Stimulated activated CD8-positive, alpha-beta memory T cell treated with anti-CD3 and anti-CD28 coated beads, Interleukin-15, amount 100 ng/mL, for 1 hour (primary cell): ENCODE results near the gene FGF19.
"Not testable (repeated sequence)": the region's sequence is repeated elsewhere in the genome, so short reads cannot be mapped to it uniquely, and the experiment has no call there.

Experiments
- DNase-seq: peaks from one replicate; pipeline ENCODE4 v3.0.0-alpha.2; 2020; ENCODE audit warnings: low read depth

FGF19 gene

GRCh38 chr11:69695995-69696394 lies 7.8 kb downstream of the FGF19 start:
- DNase-seq = not testable (repeated sequence)

DNA sequence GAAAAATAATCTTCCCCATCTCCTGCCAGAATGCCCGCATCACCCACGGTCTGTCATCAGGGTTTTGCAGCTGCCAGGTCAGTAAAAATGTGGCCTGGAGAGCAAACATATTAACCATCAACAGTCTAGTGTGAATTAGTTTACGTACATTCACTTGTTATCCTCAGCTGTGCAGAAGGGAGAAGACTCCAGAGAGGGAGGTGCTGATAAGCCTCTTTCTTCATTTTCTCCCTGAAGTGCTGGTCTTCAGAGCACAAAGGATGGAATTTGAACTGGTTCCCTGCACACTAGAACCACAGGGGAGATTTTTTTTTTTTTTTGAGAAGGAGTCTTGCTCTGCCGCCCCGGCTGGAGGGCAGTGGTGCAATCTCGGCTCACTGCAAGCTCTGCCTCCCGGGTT lies 8.2 kb downstream of the FGF19 start:
- DNase-seq = no peak

DNA sequence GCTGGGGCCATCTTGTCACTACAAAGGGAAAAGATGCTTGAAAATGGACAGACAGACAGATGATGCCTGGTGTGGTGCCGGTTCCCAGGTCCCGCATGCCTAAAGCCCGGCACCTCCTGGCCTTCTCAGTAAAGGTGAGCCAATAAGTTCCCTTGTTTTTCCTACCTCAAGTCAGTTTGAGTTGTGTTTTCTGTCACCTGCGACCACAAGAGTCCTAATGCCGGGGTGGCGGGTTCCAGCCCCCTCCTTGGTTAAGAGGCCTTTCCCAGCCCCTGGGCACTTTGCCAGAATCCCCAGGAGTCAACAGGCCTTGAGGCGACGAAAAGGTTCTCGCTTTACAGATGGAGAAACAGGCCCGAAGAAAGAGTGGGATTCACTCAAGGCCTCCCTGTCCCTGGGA lies 9.0 kb downstream of the FGF19 start:
- no peak for DNase-seq

DNA sequence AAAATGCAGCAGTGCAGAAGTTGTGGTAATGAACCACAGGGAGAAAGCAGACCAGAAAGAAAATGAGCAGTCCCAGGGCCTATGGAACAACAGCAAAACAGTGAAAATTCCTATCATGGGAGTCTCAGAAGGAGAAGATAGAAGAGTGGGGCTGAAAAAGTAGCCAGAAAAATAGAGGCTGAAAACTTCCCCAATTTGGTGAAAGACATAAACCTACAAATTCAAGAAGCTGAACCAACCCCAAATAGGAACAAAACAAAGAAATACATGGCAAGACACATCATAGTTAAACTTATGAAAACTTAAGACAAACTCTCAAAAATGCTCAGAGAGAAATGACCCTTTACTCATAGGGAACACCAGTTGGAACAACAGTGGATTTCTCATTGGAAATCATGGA lies 11.4 kb downstream of the FGF19 start:
- DNase-seq = no peak

- DNase-seq = no peak
Observed at GRCh38 chr11:69691463-69691862, 12.4 kb downstream of the FGF19 start.

GRCh38 chr11:69689484-69690319 lies 14.1 kb downstream of the FGF19 start:
- DNase-seq = no peak

DNA sequence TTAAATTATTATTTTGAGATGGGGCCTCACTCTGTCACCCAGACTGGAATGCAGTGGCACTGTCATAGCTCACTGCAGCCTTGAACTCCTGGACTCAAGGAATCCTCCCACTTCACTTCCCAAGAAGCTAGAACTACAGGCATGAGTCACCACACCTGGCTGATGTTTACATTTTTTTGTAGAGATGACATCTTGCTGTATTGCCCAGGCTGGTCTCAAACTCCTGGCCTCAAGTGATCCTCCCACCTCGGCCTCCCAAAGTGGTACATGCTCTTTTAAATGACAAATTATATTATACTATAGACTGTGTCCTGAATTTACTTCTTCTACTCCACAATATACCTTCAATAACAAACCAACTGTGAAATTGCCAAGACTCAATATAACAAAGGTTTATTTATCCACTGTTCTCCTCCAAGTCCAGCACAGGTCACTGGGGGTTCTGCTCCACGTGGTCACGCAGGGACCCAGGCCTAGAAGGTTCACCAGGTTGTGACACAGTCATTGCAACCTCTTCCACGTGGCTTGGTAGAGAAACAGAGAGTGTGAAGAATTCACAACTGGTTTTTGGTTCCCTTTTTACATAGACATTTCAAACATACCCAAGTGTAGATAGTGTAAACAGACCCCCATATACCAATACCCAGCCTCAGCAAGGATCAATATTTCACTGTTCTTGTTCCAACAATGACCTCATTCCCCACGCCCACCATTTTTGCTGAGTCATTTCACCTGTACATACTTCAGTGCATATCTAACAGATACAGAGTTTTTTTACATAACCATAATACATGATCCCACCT lies 15.7 kb downstream of the FGF19 start:
- DNase-seq = not testable (repeated sequence)

GRCh38 chr11:69686856-69687255 lies 17.0 kb downstream of the FGF19 start:
- DNase-seq = no peak

GRCh38 chr11:69686452-69686851 lies 17.4 kb downstream of the FGF19 start:
- no peak for DNase-seq

- DNase-seq = no peak
Observed at GRCh38 chr11:69685348-69685747, 18.5 kb downstream of the FGF19 start.

DNA sequence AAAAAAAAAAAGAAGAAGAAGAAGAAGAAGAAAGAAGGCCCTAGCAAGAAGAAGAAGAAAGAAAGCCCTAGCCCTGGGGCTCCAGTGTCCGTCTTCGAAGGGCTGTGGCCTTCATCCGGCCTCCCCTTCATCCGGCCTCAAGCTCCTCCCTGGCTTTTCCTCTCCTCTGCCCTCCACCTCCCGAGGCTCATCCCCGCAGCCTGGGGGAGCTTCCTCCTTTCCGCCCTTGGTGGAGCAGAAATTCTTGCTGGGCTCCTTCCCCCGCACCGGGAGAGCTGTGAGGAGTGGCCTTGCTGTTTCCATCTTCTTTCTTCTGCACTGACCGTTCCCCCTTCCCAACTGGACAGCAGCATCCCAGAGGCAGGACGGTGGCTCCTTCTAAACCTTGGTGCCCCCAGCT lies 19.2 kb downstream of the FGF19 start:
- no peak for DNase-seq

GRCh38 chr11:69683764-69684333 lies 20.0 kb downstream of the FGF19 start:
- DNase-seq = no peak

GRCh38 chr11:69682681-69683326 lies 21.0 kb downstream of the FGF19 start:
- no peak for DNase-seq

DNA sequence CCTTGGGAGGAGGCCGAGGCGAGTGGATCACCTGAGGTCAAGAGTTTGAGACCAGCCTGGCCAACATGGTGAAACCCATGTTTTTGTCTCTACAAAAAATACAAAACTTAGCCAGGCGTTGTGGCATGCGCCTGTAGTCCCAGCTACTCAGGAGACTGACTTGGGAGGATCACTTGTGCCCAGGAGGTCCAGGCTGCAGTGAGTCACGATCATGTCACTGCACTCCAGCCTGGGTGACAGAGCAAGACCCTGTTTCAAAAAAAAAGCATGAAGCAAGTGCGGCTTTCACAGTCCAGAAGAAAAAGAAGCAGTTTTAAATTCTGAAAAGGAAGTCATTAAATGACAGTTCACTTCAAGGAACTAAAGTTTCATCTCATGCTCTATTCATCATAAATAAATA lies 21.6 kb downstream of the FGF19 start:
- DNase-seq = no peak

DNA sequence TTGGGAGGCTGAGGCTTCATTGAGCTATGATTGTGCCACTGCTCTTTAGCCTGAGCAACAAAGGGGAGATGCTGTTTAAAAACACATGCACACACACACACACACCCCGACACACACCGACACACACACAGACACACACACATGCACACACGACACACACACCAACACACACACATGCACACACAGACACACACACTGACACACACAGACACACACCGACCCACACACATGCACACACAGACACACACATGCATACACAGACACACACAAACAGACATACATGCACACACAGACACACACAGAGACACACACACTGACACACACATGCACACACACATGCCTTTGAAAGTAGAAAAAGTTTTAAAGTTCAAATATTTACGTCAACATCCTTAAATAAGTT lies 23.1 kb downstream of the FGF19 start:
- no peak for DNase-seq

DNA sequence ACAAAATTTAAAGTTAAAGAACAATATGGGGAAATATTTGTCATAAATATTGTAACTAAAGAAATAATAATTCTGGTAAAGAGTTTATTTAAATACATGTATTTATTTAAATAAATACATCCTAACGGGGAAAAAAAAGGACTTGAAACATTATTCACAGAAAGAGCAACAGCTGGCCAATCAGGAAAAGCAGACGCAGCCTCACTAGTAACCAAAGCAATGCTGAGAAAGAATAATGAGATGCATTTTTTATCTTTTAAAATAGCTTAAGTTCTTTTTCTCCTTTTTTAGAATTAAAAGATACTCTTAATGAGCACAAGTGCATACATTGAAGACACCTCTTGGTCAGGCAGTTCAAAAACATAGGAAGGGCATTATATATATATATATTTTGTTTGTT lies 26.1 kb downstream of the FGF19 start:
- no peak for DNase-seq

DNA sequence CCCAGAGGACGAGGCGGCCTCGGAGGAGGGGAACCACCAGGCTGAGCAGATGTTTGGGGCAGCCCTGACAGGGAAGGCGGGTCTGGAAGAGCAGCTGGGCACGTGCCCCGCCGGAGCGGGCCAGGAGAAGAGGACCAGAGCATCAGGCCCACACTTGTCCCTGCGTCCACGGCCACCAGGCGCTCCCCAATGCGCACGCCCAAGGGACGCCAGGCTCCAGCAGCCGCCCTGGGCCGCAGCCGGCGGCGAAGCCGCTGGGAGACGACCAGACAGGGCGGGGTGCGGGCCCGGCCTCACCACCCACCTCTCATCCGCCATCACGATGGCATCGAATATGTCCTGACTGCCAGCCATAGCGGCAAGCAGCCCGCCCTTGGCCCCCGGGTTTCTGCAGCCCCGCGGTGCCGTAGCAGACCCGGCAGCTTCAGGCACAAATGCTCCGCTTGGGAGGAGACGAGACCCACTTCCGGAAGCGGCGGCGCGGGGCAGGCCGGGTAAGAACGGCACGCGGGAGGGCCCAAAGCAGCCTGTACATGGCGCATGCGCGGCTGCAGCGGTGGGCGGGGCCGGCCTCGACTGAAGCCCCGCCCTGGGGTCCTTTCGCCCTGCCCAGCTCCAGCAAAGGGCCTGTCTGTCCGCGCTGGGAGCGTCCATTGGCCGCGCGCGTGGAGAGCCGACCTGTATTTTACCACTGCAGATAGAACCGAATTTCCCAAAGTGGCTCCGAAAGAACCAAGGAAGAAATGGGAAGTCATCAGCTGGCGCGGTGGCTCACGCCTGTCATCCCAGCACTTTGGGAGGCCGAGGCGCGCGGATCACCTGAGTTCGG lies 28.7 kb downstream of the FGF19 start, which contains the start of gene LTO1:
LTO1 (minus strand) TSS at position 468 of the 829 bp plus-strand sequence; CDS start at position 354, 114 bp downstream.
- peak; percentile 86 for DNase-seq

DNA sequence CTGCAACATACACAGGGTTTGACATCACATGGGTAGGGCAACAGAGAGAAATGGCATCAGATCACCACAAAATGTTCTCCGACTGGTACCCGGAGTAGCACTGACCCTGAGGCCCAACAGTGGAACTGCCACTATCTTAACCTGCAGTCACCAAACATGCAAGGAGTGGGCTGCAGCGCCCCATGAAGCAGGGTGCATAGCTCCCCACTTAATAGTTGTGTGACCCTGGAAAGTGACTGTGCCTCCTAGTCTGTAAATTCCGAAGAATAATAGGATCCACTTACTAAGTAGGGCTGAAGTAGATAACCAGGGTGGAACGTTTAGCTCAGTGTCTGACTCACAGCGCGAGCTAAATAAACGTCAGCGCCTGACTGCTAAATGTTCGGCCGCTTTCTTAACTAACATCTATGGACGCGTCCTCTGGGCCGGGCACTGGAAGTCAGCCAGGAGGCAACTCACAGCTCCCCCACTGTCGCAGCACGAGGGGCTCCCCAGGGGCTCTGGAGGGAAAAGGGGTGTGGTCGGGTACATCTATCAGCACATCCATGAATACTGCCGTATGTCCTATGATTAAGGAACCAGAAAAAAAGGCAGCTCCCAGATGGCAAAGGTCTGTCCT lies 29.4 kb downstream of the FGF19 start:
- DNase-seq = no peak

GRCh38 chr11:69671734-69672465 lies 31.9 kb downstream of the FGF19 start:
- DNase-seq = no peak

DNA sequence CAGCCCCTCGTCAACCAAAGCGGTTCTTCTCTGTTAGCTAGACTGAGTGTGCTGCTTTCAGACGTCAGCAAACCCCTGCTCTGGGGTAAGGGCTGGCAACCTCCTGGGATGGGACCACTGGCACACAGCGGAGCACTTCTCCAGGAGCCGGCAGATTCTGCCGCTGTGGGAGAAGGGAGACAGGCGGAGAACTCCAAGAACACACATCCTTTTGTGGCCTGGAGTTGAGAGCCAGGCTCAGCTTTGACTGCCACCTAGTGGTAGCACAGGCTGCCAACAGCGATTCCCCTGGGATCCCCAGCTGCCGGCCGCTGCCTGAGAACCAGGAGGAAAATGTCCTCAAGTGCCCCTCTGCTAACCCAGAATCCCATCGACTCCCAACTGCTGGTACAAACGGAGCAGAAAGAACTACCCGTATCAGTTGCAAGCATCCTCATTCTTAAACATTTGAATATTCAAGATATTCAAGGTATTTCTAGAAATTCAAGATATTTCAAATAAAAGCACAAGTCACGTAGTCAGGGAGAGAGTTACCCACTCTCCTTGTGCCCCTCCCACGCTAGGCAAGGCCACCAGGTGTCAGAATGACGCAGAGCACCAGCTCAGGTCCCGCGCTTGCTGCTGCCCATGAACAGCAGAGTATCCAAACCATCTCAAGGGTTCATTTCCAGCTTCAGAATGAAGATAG lies 33.5 kb downstream of the FGF19 start:
- DNase-seq = peak; percentile 6
